CD14-positive monocyte (primary cell): Measurements from ENCODE around the gene FOXP4. TPM values are rescaled to one million over a fixed set of nuclear protein-coding genes. Genes with fewer than 3 reads are reported as not detected.

Experiments
- DNase-seq, 3 donors: peaks; one replicate each; pipeline ENCODE4 v3.0.0-alpha.2; 2011 to 2022
- H2AFZ ChIP-seq: 2 replicates; pipeline ENCODE4 v1.6.0; 2012; ENCODE audit warnings: mild to moderate bottlenecking, low read depth, low read length, inconsistent platforms; ENCODE audit not compliant: insufficient read depth, poor library complexity, severe bottlenecking
- H3K27ac ChIP-seq, 2 donors: 1 replicate in 1 of 2; 2 replicates in 1 of 2; pipeline ENCODE4 v1.5.1; 2012 to 2013; ENCODE audit warnings: low read length in 2 of 2, control low read depth in 1 of 2, inconsistent platforms in 1 of 2, low read depth in 1 of 2, mild to moderate bottlenecking in 1 of 2
- H3K27me3 ChIP-seq, 2 donors: one replicate each; pipeline versions ENCODE4 v1.6.0 to v1.6.1; 2011 to 2013; ENCODE audit warnings: low read length in 2 of 2; ENCODE audit not compliant: control insufficient read depth in 2 of 2, insufficient read depth in 2 of 2
- H3K36me3 ChIP-seq, 2 donors: replicated peaks in 1 of 2; 1 replicate in 1 of 2; 2 replicates in 1 of 2; pipeline versions ENCODE4 v1.5.1 to v1.6.1; 2012 to 2013; ENCODE audit warnings: low read length in 2 of 2, control low read depth in 1 of 2, inconsistent platforms in 1 of 2, mild to moderate bottlenecking in 1 of 2; ENCODE audit not compliant: insufficient read depth in 2 of 2, control insufficient read depth in 1 of 2
- H3K4me1 ChIP-seq, 2 donors: 1 replicate in 1 of 2; 2 replicates in 1 of 2; pipeline versions ENCODE4 v1.5.1 to v1.6.1; 2012 to 2013; ENCODE audit warnings: low read length in 2 of 2, control low read depth in 1 of 2, inconsistent platforms in 1 of 2, mild to moderate bottlenecking in 1 of 2, moderate library complexity in 1 of 2; ENCODE audit not compliant: insufficient read depth in 2 of 2, control insufficient read depth in 1 of 2
- H3K4me2 ChIP-seq: replicated peaks from 2 replicates; pipeline ENCODE3; 2012; ENCODE audit warnings: low read length, moderate library complexity, mild to moderate bottlenecking; ENCODE audit not compliant: poor library complexity, severe bottlenecking; ENCODE audit errors: extremely low read depth
- H3K4me3 ChIP-seq, 3 experiments: fragments of 200-600 bp in 1 of 3; sonication (generic) in 1 of 3; replicated peaks in 1 of 3; 1 replicate in 2 of 3; 2 replicates in 1 of 3; pipeline ENCODE4 v1.5.1; 2011 to 2013; ENCODE audit warnings: low read length in 3 of 3, mild to moderate bottlenecking in 3 of 3, control low read depth in 2 of 3, low read depth in 2 of 3, inconsistent platforms in 1 of 3, moderate library complexity in 1 of 3
- H3K79me2 ChIP-seq: 2 replicates; pipeline ENCODE4 v1.6.0; 2012; ENCODE audit warnings: mild to moderate bottlenecking, control low read depth, inconsistent platforms, low read length, moderate library complexity; ENCODE audit not compliant: insufficient read depth
- H3K9ac ChIP-seq: 2 replicates; pipeline ENCODE4 v1.6.0; 2017; ENCODE audit warnings: low read length, mild to moderate bottlenecking; ENCODE audit not compliant: insufficient read depth, poor library complexity, severe bottlenecking
- H3K9me3 ChIP-seq, 2 donors: replicated peaks in 1 of 2; 1 replicate in 1 of 2; 2 replicates in 1 of 2; pipeline versions ENCODE4 v1.5.1 to v1.6.1; 2012 to 2013; ENCODE audit warnings: low read length in 2 of 2, control low read depth in 1 of 2; ENCODE audit not compliant: control insufficient read depth in 1 of 2, insufficient read depth in 1 of 2
- H4K20me1 ChIP-seq: 2 replicates; pipeline ENCODE4 v1.6.0; 2012; ENCODE audit warnings: mild to moderate bottlenecking, low read length, control low read depth, moderate library complexity; ENCODE audit not compliant: insufficient read depth
- H3K27ac Mint-ChIP-seq, 7 donors: one replicate each; pipeline ENCODE4 v1.8.0; 2020; ENCODE audit warnings: mild to moderate bottlenecking in 7 of 7, mixed read lengths in 7 of 7, moderate library complexity in 6 of 7, inconsistent platforms in 2 of 7
- H3K27me3 Mint-ChIP-seq, 3 donors: one replicate each; pipeline ENCODE4 v1.8.0; 2021 to 2022; ENCODE audit warnings: low read depth in 3 of 3, mild to moderate bottlenecking in 3 of 3, mixed read lengths in 3 of 3, moderate library complexity in 3 of 3, inconsistent platforms in 1 of 3
- H3K36me3 Mint-ChIP-seq, 2 donors: one replicate each; pipeline ENCODE4 v1.8.0; 2020; ENCODE audit warnings: mixed read lengths in 2 of 2, inconsistent platforms in 1 of 2, mild to moderate bottlenecking in 1 of 2
- H3K4me1 Mint-ChIP-seq: one replicate; pipeline ENCODE4 v1.8.0; 2020; ENCODE audit warnings: mild to moderate bottlenecking, mixed read lengths
- H3K4me3 Mint-ChIP-seq, 2 donors: one replicate each; pipeline ENCODE4 v1.8.0; 2020; ENCODE audit warnings: mild to moderate bottlenecking in 2 of 2, mixed read lengths in 2 of 2, moderate library complexity in 1 of 2
- H3K9me3 Mint-ChIP-seq, 7 donors: one replicate each; pipeline ENCODE4 v1.8.0; 2020 to 2022; ENCODE audit warnings: mixed read lengths in 7 of 7, mild to moderate bottlenecking in 6 of 7, moderate library complexity in 6 of 7, inconsistent platforms in 2 of 7
- WGBS: methylation state at CpG from one replicate; pipeline ENCODE4 v1.1.5; 2013; ENCODE audit warnings: missing lambda C conversion rate; ENCODE audit not compliant: insufficient coverage; 5-methylcytosine and 5-hydroxymethylcytosine counted together
- intact Hi-C, 2 donors: fragments of 100-400 bp; cut with micrococcal nuclease; formaldehyde crosslinking; loops; one replicate each; pipeline versions ENCODE4 v1.15.0 to v1.15.1; 2023
- polyA plus RNA-seq, 3 donors: library from polyadenylated mRNA; depleted of rRNA in 1 of 3; unstranded in 2 of 3; stranded (reverse) in 1 of 3; fragments of 300-500 nt in 2 of 3; fragments of >200 nt in 1 of 3; fragmentation: Illumina TruSeq in 2 of 3; gene quantifications; 1 replicate in 2 of 3; 2 replicates in 1 of 3; pipeline ENCODE4 v1.2.3, GENCODE V29; 2012 to 2021
- TF ChIP-seq, protein P1 (sequence below): fragments of 200-600 bp; IDR thresholded peaks from one replicate; pipeline ENCODE4 v1.8.0; 2022; ENCODE audit warnings: antibody characterized with exemption, mild to moderate bottlenecking

FOXP4 gene
- polyA plus RNA-seq, 3 donors = 0.62 to 7.6 (median 0.65) TPM

DNA sequence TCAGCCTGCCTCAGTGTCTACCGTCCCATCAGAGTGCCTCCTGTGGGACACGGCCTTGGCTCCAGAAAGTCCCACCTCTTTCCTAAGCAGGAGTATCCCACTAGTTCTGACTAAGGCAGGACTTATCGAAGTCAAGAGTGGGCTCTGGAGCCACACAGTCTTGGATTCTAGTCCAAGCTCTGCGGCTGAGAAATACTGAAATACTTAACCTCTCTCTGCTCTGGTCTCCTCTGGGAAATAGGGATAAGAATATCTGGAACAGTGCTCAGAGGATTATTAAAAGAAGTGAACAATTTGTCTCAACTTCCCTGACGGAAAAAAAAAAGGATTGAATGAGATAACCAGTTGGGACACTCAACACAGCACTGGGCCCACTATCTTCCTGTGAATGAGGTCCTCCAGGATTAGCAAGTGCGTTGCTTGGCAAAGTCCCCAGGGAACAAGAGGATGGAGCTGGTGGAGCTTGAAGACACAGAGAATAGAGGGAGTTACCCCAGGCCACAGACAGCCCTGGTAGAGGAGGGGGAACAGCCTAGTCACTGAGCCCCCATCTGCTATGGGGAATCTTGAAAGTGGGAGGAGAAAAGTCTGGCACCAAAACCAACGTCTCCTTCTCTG lies 34.6 kb upstream of the FOXP4 start:
- H3K4me3 Mint-ChIP-seq = no peak overlapping the region
- Histone ChIP-seq H3K27me3 (peaks cover 3 to 17% of the 10 kb centered on the region in 2 donors), H3K9me3 (no peaks in the 10 kb centered on the region), H3K4me1 (no peaks in the 10 kb centered on the region), H2AFZ (no peak overlapping the region), H3K36me3 (no peaks in the 10 kb centered on the region), H3K4me2 (no peak overlapping the region), H3K27ac (no peak overlapping the region), H4K20me1 (no peaks in the 10 kb centered on the region), H3K4me3 (no peak overlapping the region), H3K9ac (no peak overlapping the region), H3K79me2 (no peaks in the 10 kb centered on the region)
- TF ChIP-seq, protein P1, sequence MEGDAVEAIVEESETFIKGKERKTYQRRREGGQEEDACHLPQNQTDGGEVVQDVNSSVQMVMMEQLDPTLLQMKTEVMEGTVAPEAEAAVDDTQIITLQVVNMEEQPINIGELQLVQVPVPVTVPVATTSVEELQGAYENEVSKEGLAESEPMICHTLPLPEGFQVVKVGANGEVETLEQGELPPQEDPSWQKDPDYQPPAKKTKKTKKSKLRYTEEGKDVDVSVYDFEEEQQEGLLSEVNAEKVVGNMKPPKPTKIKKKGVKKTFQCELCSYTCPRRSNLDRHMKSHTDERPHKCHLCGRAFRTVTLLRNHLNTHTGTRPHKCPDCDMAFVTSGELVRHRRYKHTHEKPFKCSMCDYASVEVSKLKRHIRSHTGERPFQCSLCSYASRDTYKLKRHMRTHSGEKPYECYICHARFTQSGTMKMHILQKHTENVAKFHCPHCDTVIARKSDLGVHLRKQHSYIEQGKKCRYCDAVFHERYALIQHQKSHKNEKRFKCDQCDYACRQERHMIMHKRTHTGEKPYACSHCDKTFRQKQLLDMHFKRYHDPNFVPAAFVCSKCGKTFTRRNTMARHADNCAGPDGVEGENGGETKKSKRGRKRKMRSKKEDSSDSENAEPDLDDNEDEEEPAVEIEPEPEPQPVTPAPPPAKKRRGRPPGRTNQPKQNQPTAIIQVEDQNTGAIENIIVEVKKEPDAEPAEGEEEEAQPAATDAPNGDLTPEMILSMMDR = no peak
- 95% methylated on average over 3 of the region's 7 CpGs for WGBS
- intact Hi-C loops = no loop called here
- no peaks in the 10 kb centered on the region for H3K4me1 Mint-ChIP-seq
- peaks cover 21 to 40% (median 28%) of the 10 kb centered on the region in 3 donors for H3K27me3 Mint-ChIP-seq
- DNase-seq = no peak
- H3K9me3 Mint-ChIP-seq = no peaks in the 10 kb centered on the region
- H3K27ac Mint-ChIP-seq = no peak overlapping the region
- no peaks in the 10 kb centered on the region for H3K36me3 Mint-ChIP-seq

DNA sequence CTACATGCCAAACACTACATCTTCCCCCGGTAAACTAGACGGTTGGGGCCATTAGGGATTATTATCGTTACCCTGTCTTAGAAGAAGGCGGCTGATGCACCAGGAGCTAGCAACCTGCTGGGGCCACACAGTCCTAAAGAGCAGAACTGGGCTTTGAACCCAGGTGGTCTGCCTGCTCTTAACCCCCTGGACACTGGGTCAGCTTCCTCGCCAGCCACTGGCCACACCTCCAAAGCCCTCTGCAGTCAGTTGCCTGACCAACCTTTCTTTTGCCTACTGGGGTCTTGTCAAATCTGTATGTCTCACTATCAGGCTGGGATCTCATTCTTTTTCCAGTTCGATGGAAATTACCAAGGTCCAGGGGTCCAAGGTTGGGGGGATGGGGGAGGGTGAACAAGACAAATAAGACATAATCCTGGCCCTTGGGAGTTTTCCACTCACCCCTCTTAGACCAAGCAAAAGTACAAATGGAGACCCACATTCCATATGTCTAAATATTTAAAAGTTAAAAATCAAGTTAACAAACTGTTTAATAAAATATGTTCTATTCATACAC lies 34.0 kb upstream of the FOXP4 start:
- peaks cover 0 to 14% of the 10 kb centered on the region in 2 donors for H3K27me3 ChIP-seq
- no peaks in the 10 kb centered on the region for H4K20me1 ChIP-seq
- H3K27ac ChIP-seq = no peak overlapping the region
- H3K4me3 Mint-ChIP-seq = no peak overlapping the region
- H3K79me2 ChIP-seq = no peaks in the 10 kb centered on the region
- H3K36me3 Mint-ChIP-seq = no peaks in the 10 kb centered on the region
- H3K9me3 ChIP-seq = no peaks in the 10 kb centered on the region
- peaks cover 22 to 36% (median 23%) of the 10 kb centered on the region in 3 donors for H3K27me3 Mint-ChIP-seq
- DNase-seq = no peak
- no peaks in the 10 kb centered on the region for H3K36me3 ChIP-seq
- no peaks in the 10 kb centered on the region for H3K4me1 ChIP-seq
- WGBS = 97% methylated on average over 5 of the region's 6 CpGs
- TF ChIP-seq, protein P1 = no peak
- intact Hi-C loops = no loop called here
- no peaks in the 10 kb centered on the region for H3K4me1 Mint-ChIP-seq
- H2AFZ ChIP-seq = no peak overlapping the region
- H3K9ac ChIP-seq = no peak overlapping the region
- H3K9me3 Mint-ChIP-seq = no peaks in the 10 kb centered on the region
- H3K4me3 ChIP-seq = no peak overlapping the region
- H3K27ac Mint-ChIP-seq = no peak overlapping the region
- no peak overlapping the region for H3K4me2 ChIP-seq
